Ishikawa (cell line): ENCODE data around the gene SLC22A31.

Experiments
- CEBPB ChIP-seq: IDR thresholded peaks from 2 replicates; pipeline ENCODE4 v1.6.1; 2012
- CREB1 ChIP-seq: IDR thresholded peaks from 2 replicates; pipeline ENCODE4 v1.6.1; 2012; ENCODE audit warnings: low read depth
- EGR1 ChIP-seq: IDR thresholded peaks from 2 replicates; pipeline ENCODE4 v1.6.1; 2012
- EP300 ChIP-seq: IDR thresholded peaks from 2 replicates; pipeline ENCODE4 v1.6.1; 2012; ENCODE audit warnings: borderline replicate concordance
- FOXM1 ChIP-seq: IDR thresholded peaks from 2 replicates; pipeline ENCODE4 v1.6.1; 2012; ENCODE audit warnings: low read depth, borderline replicate concordance
- MAX ChIP-seq: IDR thresholded peaks from 2 replicates; pipeline ENCODE4 v1.6.1; 2012
- NFIC ChIP-seq: IDR thresholded peaks from 2 replicates; pipeline ENCODE4 v1.6.1; 2012
- RAD21 ChIP-seq: IDR thresholded peaks from 2 replicates; pipeline ENCODE4 v1.6.1; 2012; ENCODE audit warnings: low read depth
- TAF1 ChIP-seq: IDR thresholded peaks from 2 replicates; pipeline ENCODE4 v1.6.1; 2012; ENCODE audit warnings: low read depth, mild to moderate bottlenecking
- TCF12 ChIP-seq: IDR thresholded peaks from 2 replicates; pipeline ENCODE4 v1.6.1; 2012; ENCODE audit warnings: low read depth
- TEAD4 ChIP-seq: IDR thresholded peaks from 2 replicates; pipeline ENCODE4 v1.6.1; 2012
- YY1 ChIP-seq: IDR thresholded peaks from 2 replicates; pipeline ENCODE4 v1.6.1; 2012; ENCODE audit warnings: low read depth
- TF ChIP-seq, protein P1 (sequence below): IDR thresholded peaks from 2 replicates; pipeline ENCODE4 v1.6.1; 2012; ENCODE audit warnings: low read depth, mild to moderate bottlenecking

DNA sequence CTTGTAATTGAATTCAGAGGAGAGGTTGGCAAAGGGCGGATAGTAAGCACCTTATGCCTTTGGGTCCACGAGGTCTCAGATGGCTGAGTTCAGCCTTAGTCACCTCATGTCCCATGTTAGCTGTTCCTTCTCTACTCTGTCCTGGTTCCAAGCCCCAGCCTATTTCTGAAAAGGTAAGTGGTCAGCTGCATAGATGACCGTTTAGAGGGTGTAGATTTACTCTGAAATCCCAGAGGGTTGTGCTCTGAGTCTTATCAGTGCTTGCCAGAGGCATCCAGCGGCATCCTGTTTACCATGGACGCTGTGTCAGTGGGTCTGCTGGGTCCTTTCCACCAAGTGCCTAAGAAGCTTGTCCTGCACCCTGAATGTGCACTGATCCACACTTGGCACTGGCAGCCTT is 19.0 kb upstream of the SLC22A31 start:
- TF ChIP-seq, protein P1, sequence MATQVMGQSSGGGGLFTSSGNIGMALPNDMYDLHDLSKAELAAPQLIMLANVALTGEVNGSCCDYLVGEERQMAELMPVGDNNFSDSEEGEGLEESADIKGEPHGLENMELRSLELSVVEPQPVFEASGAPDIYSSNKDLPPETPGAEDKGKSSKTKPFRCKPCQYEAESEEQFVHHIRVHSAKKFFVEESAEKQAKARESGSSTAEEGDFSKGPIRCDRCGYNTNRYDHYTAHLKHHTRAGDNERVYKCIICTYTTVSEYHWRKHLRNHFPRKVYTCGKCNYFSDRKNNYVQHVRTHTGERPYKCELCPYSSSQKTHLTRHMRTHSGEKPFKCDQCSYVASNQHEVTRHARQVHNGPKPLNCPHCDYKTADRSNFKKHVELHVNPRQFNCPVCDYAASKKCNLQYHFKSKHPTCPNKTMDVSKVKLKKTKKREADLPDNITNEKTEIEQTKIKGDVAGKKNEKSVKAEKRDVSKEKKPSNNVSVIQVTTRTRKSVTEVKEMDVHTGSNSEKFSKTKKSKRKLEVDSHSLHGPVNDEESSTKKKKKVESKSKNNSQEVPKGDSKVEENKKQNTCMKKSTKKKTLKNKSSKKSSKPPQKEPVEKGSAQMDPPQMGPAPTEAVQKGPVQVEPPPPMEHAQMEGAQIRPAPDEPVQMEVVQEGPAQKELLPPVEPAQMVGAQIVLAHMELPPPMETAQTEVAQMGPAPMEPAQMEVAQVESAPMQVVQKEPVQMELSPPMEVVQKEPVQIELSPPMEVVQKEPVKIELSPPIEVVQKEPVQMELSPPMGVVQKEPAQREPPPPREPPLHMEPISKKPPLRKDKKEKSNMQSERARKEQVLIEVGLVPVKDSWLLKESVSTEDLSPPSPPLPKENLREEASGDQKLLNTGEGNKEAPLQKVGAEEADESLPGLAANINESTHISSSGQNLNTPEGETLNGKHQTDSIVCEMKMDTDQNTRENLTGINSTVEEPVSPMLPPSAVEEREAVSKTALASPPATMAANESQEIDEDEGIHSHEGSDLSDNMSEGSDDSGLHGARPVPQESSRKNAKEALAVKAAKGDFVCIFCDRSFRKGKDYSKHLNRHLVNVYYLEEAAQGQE: no peak
- TF ChIP-seq TAF1 (no peak), EP300 (no peak), CEBPB (no peak), CREB1 (no peak), EGR1 (no peak), RAD21 (no peak), TCF12 (no peak), TEAD4 (no peak), YY1 (no peak), NFIC (no peak), MAX (no peak), FOXM1 (no peak)
